HEK293T (cell line): Measurements from ENCODE around the gene TAF6L.

Experiments used
- ARNT ChIP-seq: fragments of 450-650 bp; IDR thresholded peaks from 2 replicates; pipeline ENCODE4 v1.6.1; 2017; ENCODE audit warnings: mild to moderate bottlenecking
- BHLHE40 ChIP-seq: fragments of 450-650 bp; IDR thresholded peaks from 2 replicates; pipeline ENCODE4 v1.6.1; 2016; ENCODE audit warnings: mild to moderate bottlenecking, moderate library complexity, borderline replicate concordance
- FOXK2 ChIP-seq: fragments of 450-650 bp; IDR thresholded peaks from 2 replicates; pipeline ENCODE4 v1.6.1; 2016; ENCODE audit warnings: mild to moderate bottlenecking
- FOXM1 ChIP-seq: fragments of 450-650 bp; IDR thresholded peaks from 2 replicates; pipeline ENCODE4 v1.6.1; 2017; ENCODE audit warnings: mild to moderate bottlenecking, borderline replicate concordance
- HDGF ChIP-seq: fragments of 450-650 bp; IDR thresholded peaks from 2 replicates; pipeline ENCODE4 v1.6.1; 2017; ENCODE audit warnings: antibody characterized with exemption, borderline replicate concordance
- LEF1 ChIP-seq: fragments of 450-650 bp; IDR thresholded peaks from 2 replicates; pipeline ENCODE4 v1.6.1; 2017; ENCODE audit warnings: mild to moderate bottlenecking, borderline replicate concordance
- NFRKB ChIP-seq: fragments of 450-650 bp; IDR thresholded peaks from 2 replicates; pipeline ENCODE4 v1.6.1; 2016; ENCODE audit warnings: mild to moderate bottlenecking, moderate library complexity
- SP1 ChIP-seq: fragments of 450-650 bp; IDR thresholded peaks from 2 replicates; pipeline ENCODE4 v1.6.1; 2017
- SUZ12 ChIP-seq: fragments of 450-650 bp; IDR thresholded peaks from 2 replicates; pipeline ENCODE4 v1.6.1; 2016; ENCODE audit warnings: mild to moderate bottlenecking
- TARDBP ChIP-seq: fragments of 450-650 bp; IDR thresholded peaks from 2 replicates; pipeline ENCODE4 v1.6.1; 2016
- ZNF384 ChIP-seq: fragments of 450-650 bp; IDR thresholded peaks from 2 replicates; pipeline ENCODE4 v1.6.1; 2016

DNA sequence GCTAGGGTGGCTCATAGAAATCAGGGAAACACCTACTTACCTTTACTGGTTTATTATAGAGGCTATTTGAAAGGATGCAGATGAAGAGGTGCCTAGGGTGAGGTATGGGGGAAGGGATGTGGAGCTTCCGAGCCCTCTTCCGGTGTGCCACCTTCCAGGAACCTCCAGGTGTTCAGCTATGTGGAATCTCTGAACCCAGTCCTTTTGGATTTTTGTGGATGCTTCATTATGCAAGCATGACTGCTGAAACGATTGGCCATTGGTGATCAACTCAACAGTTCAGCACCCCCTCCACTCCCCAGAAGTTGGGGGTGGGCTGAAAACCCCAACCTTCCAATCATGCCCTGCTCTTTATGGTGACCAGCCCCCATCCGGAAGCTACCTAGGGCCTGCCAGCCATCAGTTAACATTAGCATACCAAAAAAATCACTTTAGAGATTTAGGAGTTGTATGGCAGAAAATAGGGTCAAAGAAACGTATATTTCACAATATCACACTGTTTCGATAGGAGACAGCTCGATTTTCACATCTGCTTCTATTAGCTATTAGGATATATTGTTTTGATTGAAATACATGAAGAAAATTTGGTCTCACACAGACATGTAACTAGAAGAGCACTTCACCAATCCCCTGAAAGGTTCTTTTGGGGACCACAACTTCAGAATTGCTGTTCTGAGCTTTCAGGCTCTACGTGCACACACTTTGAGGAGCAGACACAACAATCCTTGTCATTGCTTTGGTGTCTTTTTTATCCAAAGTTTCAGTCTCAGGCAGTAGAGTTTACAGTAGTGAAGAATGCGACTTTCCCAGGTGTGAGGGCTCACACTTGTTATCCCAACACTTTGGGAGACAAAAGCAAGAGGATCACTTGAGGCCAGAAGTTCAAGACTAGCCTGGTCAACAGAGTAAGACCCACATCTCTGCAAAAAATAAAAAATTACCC, 13.1 kb upstream of the TAF6L start:
- TF ChIP-seq FOXM1 (no peak), SP1 (no peak), SUZ12 (no peak), FOXK2 (no peak), BHLHE40 (no peak), NFRKB (no peak), LEF1 (no peak), TARDBP (no peak), HDGF (no peak), ARNT (no peak), ZNF384 (no peak)
